GM23248 (cell line): ENCODE data around the gene SMPD1.

Experiments
- EZH2 ChIP-seq: fragments of 200-600 bp; sonication (generic); IDR thresholded peaks from 2 replicates; pipeline ENCODE4 v1.6.1; 2018; ENCODE audit warnings: antibody characterized with exemption, mild to moderate bottlenecking; ENCODE audit not compliant: insufficient read depth, poor library complexity, severe bottlenecking
- EZH2phosphoT487 ChIP-seq: fragments of 200-600 bp; sonication (generic); IDR thresholded peaks from 2 replicates; pipeline ENCODE4 v1.6.1; 2018; ENCODE audit warnings: antibody characterized with exemption, moderate library complexity, mild to moderate bottlenecking, low read depth; ENCODE audit not compliant: insufficient read depth

DNA sequence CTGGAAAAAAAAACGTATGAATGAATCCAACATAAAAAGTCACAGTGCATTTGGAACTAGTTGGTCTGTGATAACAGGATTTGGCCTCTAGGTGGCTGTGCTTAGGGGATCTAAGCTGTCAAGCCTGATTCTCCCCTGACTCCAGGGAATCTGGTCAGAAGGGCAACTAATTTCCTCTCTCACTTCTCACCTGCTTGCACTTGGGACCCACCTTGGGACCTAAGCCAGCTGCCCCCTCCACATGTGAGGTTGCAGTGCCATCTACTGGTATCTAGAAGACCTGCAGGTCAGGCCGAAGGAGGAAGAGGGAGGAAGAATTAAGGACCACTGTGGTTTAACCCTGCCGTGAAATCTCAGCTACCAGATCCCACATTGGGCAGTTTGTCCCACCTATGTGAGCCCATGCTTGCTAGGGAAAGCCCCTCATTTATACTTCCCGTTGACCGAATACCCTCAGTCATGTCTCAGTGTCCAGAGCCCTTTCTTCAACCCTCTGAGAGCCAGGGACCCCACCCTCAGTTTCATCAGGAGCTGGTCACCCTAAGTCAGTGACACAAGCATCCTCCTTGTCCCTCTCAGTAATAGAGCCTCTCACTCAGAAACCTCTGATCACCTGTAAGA, 36.8 kb upstream of the SMPD1 start:
- TF ChIP-seq EZH2: no peak
- TF ChIP-seq EZH2phosphoT487: no peak
